HEK293 (cell line): Measurements from ENCODE around the gene CCBE1.

ENCODE experiments used
- CTCF ChIA-PET: fragments of 350-600 bp; formaldehyde crosslinking; extraction: SDS; loops from one replicate; lab custom pipeline; 2021; ENCODE audit warnings: antibody characterized with exemption; lab: Yijun Ruan, JAX
- POLR2A ChIA-PET: fragments of 300-600 bp; formaldehyde crosslinking; extraction: SDS; loops from one replicate; lab custom pipeline; 2020; ENCODE audit warnings: antibody characterized with exemption, inconsistent platforms; lab: Yijun Ruan, JAX
- H3K27ac ChIP-seq: fragments of 200-500 bp; sonication (Bioruptor generic); 2 replicates; pipeline ENCODE4 v1.5.1; 2014; ENCODE audit warnings: low read depth, low read length, control low read depth, inconsistent platforms; ENCODE audit errors: extremely low read depth
- H3K36me3 ChIP-seq, 2 experiments: fragments of 200-500 bp in 1 of 2; sonication (Bioruptor generic) in 1 of 2; 1 replicate in 1 of 2; 2 replicates in 1 of 2; pipeline ENCODE4 v1.5.1; 2014 to 2017; ENCODE audit warnings: inconsistent platforms in 2 of 2, low read length in 2 of 2; ENCODE audit not compliant: control insufficient read depth in 2 of 2, insufficient read depth in 1 of 2
- H3K4me1 ChIP-seq: fragments of 200-500 bp; sonication (Bioruptor generic); 2 replicates; pipeline ENCODE4 v1.5.1; 2014; ENCODE audit warnings: mild to moderate bottlenecking, low read length, inconsistent platforms; ENCODE audit not compliant: control insufficient read depth, insufficient read depth
- H3K4me3 ChIP-seq: 2 replicates; pipeline ENCODE4 v1.5.1; 2011; ENCODE audit warnings: low read depth, mild to moderate bottlenecking, control low read depth, low read length, moderate library complexity
- H3K9me3 ChIP-seq: fragments of 200-500 bp; sonication (Bioruptor generic); 2 replicates; pipeline ENCODE4 v1.5.1; 2014; ENCODE audit warnings: low read depth, low read length, inconsistent platforms; ENCODE audit not compliant: control insufficient read depth, insufficient read depth
- KLF1 ChIP-seq: fragments of 450-650 bp; formaldehyde crosslinking; IDR thresholded peaks from 2 replicates; pipeline ENCODE4 v1.5.1; 2016; ENCODE audit warnings: missing biosample characterization, missing genetic modification characterization
- KLF9 ChIP-seq: fragments of 450-650 bp; formaldehyde crosslinking; IDR thresholded peaks from 2 replicates; pipeline ENCODE4 v1.5.1; 2016; ENCODE audit warnings: missing biosample characterization, missing genetic modification characterization, low read depth
- ZBTB20 ChIP-seq: fragments of 450-650 bp; formaldehyde crosslinking; IDR thresholded peaks from 2 replicates; pipeline ENCODE4 v1.5.1; 2016; ENCODE audit warnings: missing biosample characterization, missing genetic modification characterization
- ZBTB49 ChIP-seq: fragments of 450-650 bp; formaldehyde crosslinking; IDR thresholded peaks from 2 replicates; pipeline ENCODE4 v1.5.1; 2016; ENCODE audit warnings: missing biosample characterization, missing genetic modification characterization, low read depth
- ZBTB7A ChIP-seq: fragments of 450-650 bp; formaldehyde crosslinking; IDR thresholded peaks from 2 replicates; pipeline ENCODE4 v1.5.1; 2016; ENCODE audit warnings: low read depth, missing biosample characterization, missing genetic modification characterization
- ZFP69B ChIP-seq: fragments of 450-650 bp; formaldehyde crosslinking; IDR thresholded peaks from 2 replicates; pipeline ENCODE4 v1.5.1; 2016; ENCODE audit warnings: missing biosample characterization, missing genetic modification characterization
- ZNF114 ChIP-seq: fragments of 450-650 bp; formaldehyde crosslinking; IDR thresholded peaks from 2 replicates; pipeline ENCODE4 v1.5.0; 2017; ENCODE audit warnings: missing biosample characterization, missing genetic modification characterization
- ZNF140 ChIP-seq: fragments of 450-650 bp; formaldehyde crosslinking; IDR thresholded peaks from 2 replicates; pipeline ENCODE4 v1.5.1; 2016; ENCODE audit warnings: missing biosample characterization, missing genetic modification characterization
- ZNF157 ChIP-seq: fragments of 450-650 bp; formaldehyde crosslinking; IDR thresholded peaks from 2 replicates; pipeline ENCODE4 v1.5.1; 2016; ENCODE audit warnings: missing biosample characterization, missing genetic modification characterization
- ZNF211 ChIP-seq: fragments of 450-650 bp; formaldehyde crosslinking; IDR thresholded peaks from 2 replicates; pipeline ENCODE4 v1.5.1; 2016; ENCODE audit warnings: low read depth, missing biosample characterization, missing genetic modification characterization
- ZNF24 ChIP-seq: fragments of 450-650 bp; formaldehyde crosslinking; IDR thresholded peaks from 2 replicates; pipeline ENCODE4 v1.5.1; 2016; ENCODE audit warnings: missing biosample characterization, missing genetic modification characterization
- ZNF266 ChIP-seq: fragments of 450-650 bp; formaldehyde crosslinking; IDR thresholded peaks from 2 replicates; pipeline ENCODE4 v1.5.1; 2016; ENCODE audit warnings: missing biosample characterization, missing genetic modification characterization, low read depth
- ZNF274 ChIP-seq, 2 experiments: fragments of 200-500 bp in 1 of 2; fragments of 450-650 bp in 1 of 2; sonication (Bioruptor generic) in 1 of 2; formaldehyde crosslinking in 1 of 2; IDR thresholded peaks; 2 replicates each; pipeline versions ENCODE4 v1.5.1 to v1.6.1; 2014 to 2016; ENCODE audit warnings: borderline replicate concordance in 1 of 2, inconsistent platforms in 1 of 2, low read length in 1 of 2, missing biosample characterization in 1 of 2, missing genetic modification characterization in 1 of 2
- ZNF292 ChIP-seq: fragments of 450-650 bp; formaldehyde crosslinking; IDR thresholded peaks from 2 replicates; pipeline ENCODE4 v1.5.1; 2016; ENCODE audit warnings: low read depth, missing biosample characterization, missing genetic modification characterization, borderline replicate concordance
- ZNF354C ChIP-seq: fragments of 450-650 bp; formaldehyde crosslinking; IDR thresholded peaks from 2 replicates; pipeline ENCODE4 v1.5.1; 2016; ENCODE audit warnings: missing biosample characterization, missing genetic modification characterization, low read depth, borderline replicate concordance
- ZNF416 ChIP-seq: fragments of 450-650 bp; formaldehyde crosslinking; IDR thresholded peaks from 2 replicates; pipeline ENCODE4 v1.5.1; 2016; ENCODE audit warnings: missing biosample characterization, missing genetic modification characterization
- ZNF423 ChIP-seq: fragments of 450-650 bp; formaldehyde crosslinking; IDR thresholded peaks from 2 replicates; pipeline ENCODE4 v1.5.1; 2016; ENCODE audit warnings: missing biosample characterization, missing genetic modification characterization
- ZNF521 ChIP-seq: fragments of 450-650 bp; formaldehyde crosslinking; IDR thresholded peaks from 2 replicates; pipeline ENCODE4 v1.5.1; 2017; ENCODE audit warnings: missing biosample characterization, mild to moderate bottlenecking, missing genetic modification characterization
- ZNF621 ChIP-seq: fragments of 450-650 bp; formaldehyde crosslinking; IDR thresholded peaks from 2 replicates; pipeline ENCODE4 v1.5.1; 2017; ENCODE audit warnings: missing biosample characterization, missing genetic modification characterization
- ZNF664 ChIP-seq: fragments of 450-650 bp; formaldehyde crosslinking; IDR thresholded peaks from 2 replicates; pipeline ENCODE4 v1.5.1; 2016; ENCODE audit warnings: missing biosample characterization, missing genetic modification characterization
- ZNF692 ChIP-seq: fragments of 450-650 bp; formaldehyde crosslinking; IDR thresholded peaks from 2 replicates; pipeline ENCODE4 v1.5.1; 2016; ENCODE audit warnings: missing biosample characterization, missing genetic modification characterization
- ZNF707 ChIP-seq: fragments of 450-650 bp; formaldehyde crosslinking; IDR thresholded peaks from 2 replicates; pipeline ENCODE4 v1.5.1; 2016; ENCODE audit warnings: missing biosample characterization, missing genetic modification characterization
- ZNF777 ChIP-seq: fragments of 450-650 bp; formaldehyde crosslinking; IDR thresholded peaks from 2 replicates; pipeline ENCODE4 v1.5.1; 2017; ENCODE audit warnings: missing biosample characterization, missing genetic modification characterization, borderline replicate concordance

Gene CCBE1

GRCh38 chr18:59724103-59724502 lies 26.9 kb upstream of the CCBE1 start:
- ChIA-PET CTCF (no interaction called here), POLR2A (no interaction called here)
- H3K27ac ChIP-seq, result no peak overlapping the region

GRCh38 chr18:59721931-59722330 lies 24.7 kb upstream of the CCBE1 start:
- no peak for TF ChIP-seq ZNF292 (tag by site-specific recombination)
- Histone ChIP-seq H3K9me3 (no peaks in the 10 kb centered on the region), H3K27ac (no peak overlapping the region), H3K4me1 (no peaks in the 10 kb centered on the region), H3K36me3 (no peaks in the 10 kb centered on the region), H3K4me3 (no peak overlapping the region)
- POLR2A ChIA-PET, result no interaction called here
- CTCF ChIA-PET, result interaction anchor here (0.8 kb wide), 1 partner anchor 9 kb away, joined by 4 read pairs; no protein-coding TSS in a partner anchor

More at GRCh38 chr18:59724103-59724502, 26.9 kb upstream of the CCBE1 start:
- TF ChIP-seq ZFP69B (tag by site-specific recombination) (no peak), ZNF157 (tag by site-specific recombination) (no peak), ZNF621 (no peak), KLF1 (tag by site-specific recombination) (no peak), ZNF707 (tag by site-specific recombination) (no peak), ZNF114 (tag by site-specific recombination) (no peak), ZNF354C (tag by site-specific recombination) (no peak), ZNF266 (tag by site-specific recombination) (no peak), ZBTB49 (tag by site-specific recombination) (no peak), ZNF416 (tag by site-specific recombination) (no peak), ZNF521 (tag by site-specific recombination) (no peak), ZBTB20 (tag by site-specific recombination) (no peak), ZNF777 (no peak), ZNF140 (no peak), ZNF211 (tag by site-specific recombination) (no peak), ZNF24 (no peak), ZNF423 (tag by site-specific recombination) (no peak)
- Histone ChIP-seq H3K4me1 (no peaks in the 10 kb centered on the region), H3K36me3 (no peaks in the 10 kb centered on the region), H3K4me3 (no peak overlapping the region), H3K9me3 (no peaks in the 10 kb centered on the region)

DNA sequence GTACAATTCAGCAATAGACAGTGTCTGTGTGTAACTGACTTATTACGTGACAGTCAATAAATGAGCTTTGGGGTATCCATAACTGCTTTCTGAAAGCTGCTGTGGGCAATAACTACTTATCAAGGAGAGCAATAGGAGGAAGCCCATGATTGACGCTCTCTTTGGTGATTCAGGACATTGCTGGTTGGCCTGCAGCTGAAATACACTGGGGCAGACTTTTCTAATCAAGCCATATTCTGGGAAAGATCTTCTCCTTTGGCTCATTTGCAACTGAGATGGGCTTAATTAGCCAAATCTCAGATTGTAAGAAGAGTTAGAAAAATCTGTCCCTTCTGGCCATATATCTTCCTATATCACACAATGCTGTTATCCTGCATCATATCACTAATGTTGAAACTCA lies 24.0 kb upstream of the CCBE1 start:
- POLR2A ChIA-PET, result no interaction called here
- no peak overlapping the region for H3K27ac ChIP-seq
- H3K36me3 ChIP-seq, result no peaks in the 10 kb centered on the region
- H3K9me3 ChIP-seq, result no peaks in the 10 kb centered on the region
- no peaks in the 10 kb centered on the region for H3K4me1 ChIP-seq
- TF ChIP-seq KLF9 (tag by site-specific recombination) (no peak), ZNF692 (no peak), ZBTB7A (tag by site-specific recombination) (no peak), ZNF664 (no peak), ZNF274 (IDR thresholded peaks at IDR 0.05; ENCODE audit: low read length) (no peak), ZNF274 (tag by site-specific recombination; IDR thresholded peaks at IDR 0.05; ENCODE audit: borderline replicate concordance) (no peak)
- TF ChIP-seq, all 188 proteins: peak for 0
- CTCF ChIA-PET, result interaction anchor here (1.7 kb wide), 1 partner anchor 24 kb away, joined by 7 read pairs; the partner anchor contains the start of gene CCBE1
- no peak overlapping the region for H3K4me3 ChIP-seq
